Stimulated activated memory B cell treated with anti-CD40 and anti-IgM and Interleukin-4, amounts not matched to agents 10 μg/mL and 1 μg/mL and 100 μg/mL, for 72 hours (primary cell): ENCODE results near the gene TNP2.

Experiments used
- ATAC-seq: fragments of 150-1000 bp; cut with Tn5 transposase; 2 replicates; pipeline ENCODE4 v1.10.0; 2021
- H3K27ac Mint-ChIP-seq: one replicate; pipeline ENCODE4 v1.8.0; 2022; ENCODE audit warnings: mild to moderate bottlenecking, mixed read lengths
- H3K27me3 Mint-ChIP-seq: one replicate; pipeline ENCODE4 v1.8.0; 2022; ENCODE audit warnings: mixed read lengths
- H3K36me3 Mint-ChIP-seq: one replicate; pipeline ENCODE4 v1.8.0; 2022; ENCODE audit warnings: mixed read lengths
- H3K4me1 Mint-ChIP-seq: one replicate; pipeline ENCODE4 v1.8.0; 2022; ENCODE audit warnings: mixed read lengths
- H3K4me3 Mint-ChIP-seq: one replicate; pipeline ENCODE4 v1.8.0; 2022; ENCODE audit warnings: mild to moderate bottlenecking, moderate library complexity, mixed read lengths
- H3K9me3 Mint-ChIP-seq: one replicate; pipeline ENCODE4 v1.8.0; 2022; ENCODE audit warnings: mixed read lengths

Gene TNP2

DNA sequence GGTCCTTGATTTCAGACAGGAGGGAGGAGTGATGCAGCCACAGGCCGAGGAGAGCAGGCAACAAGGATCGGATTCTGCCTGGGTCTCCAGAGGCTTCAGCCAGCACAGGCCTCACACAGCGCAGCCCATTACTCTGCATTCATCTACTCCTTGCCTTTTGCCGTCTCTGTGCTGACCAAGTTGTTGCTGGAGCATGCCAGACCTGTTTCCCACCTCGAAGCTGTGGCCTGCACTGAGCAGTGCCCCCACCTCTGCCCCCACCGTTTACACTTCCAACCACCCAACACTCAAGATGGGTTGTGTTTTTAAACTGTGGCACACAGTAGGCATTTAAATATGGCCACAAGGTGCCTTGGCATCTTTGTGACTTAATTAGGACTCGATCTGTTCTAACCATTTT is 5.8 kb upstream of the TNP2 start:
- Mint-ChIP-seq H3K4me3 (no peak overlapping the region), H3K27ac (no peak overlapping the region), H3K9me3 (no peaks in the 10 kb centered on the region), H3K36me3 (no peaks in the 10 kb centered on the region), H3K4me1 (peaks cover 15% of the 10 kb centered on the region), H3K27me3 (no peaks in the 10 kb centered on the region)
- ATAC-seq, result no peak

DNA sequence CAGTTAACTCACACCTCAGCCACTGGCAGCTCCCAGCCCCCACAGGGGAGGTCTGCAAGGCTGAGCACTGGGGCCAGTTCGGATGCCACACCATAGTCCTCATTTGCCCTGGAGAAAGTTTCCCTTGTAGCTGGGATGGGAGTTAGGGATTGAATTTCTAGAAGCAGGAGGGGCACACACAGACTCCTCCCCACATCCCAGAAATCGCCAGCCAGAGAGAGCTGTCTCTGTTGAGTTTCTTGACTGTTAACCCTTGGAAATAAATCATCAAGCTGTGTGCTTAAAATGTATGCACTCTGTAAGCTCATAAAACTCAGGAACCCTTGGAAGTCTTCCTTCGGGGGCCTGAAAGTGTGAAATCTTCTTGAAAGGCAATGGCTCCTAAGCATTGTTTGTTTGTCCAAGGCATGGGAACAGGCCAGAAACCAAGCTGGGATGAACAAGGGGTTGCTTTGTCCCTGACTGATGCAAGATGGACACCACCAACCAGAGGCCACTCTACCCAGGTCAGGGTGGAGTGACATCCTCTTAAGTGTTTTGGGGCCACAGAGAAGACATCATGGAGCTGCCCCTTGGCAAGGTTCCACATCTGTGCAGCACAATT is 4.7 kb upstream of the TNP2 start:
- Mint-ChIP-seq H3K4me3 (no peak overlapping the region), H3K27ac (no peak overlapping the region), H3K9me3 (no peaks in the 10 kb centered on the region), H3K27me3 (no peaks in the 10 kb centered on the region), H3K36me3 (no peaks in the 10 kb centered on the region), H3K4me1 (peaks cover 3% of the 10 kb centered on the region)
- ATAC-seq, result no peak

GRCh38 chr16:11272921-11273720 is 4.0 kb upstream of the TNP2 start, which contains the start of gene PRM3:
Gene PRM3, minus strand, starts transcription at chr16:11273629. Its CDS starts 34 bp downstream, at chr16:11273595.
- no peaks in the 10 kb centered on the region for H3K27me3 Mint-ChIP-seq
- no peaks in the 10 kb centered on the region for H3K36me3 Mint-ChIP-seq
- no peak for ATAC-seq
- no peaks in the 10 kb centered on the region for H3K4me1 Mint-ChIP-seq
- no peak within 1 kb of the TSS for H3K27ac Mint-ChIP-seq
- no peaks in the 10 kb centered on the region for H3K9me3 Mint-ChIP-seq
- H3K4me3 Mint-ChIP-seq, result no peak within 1 kb of the TSS

DNA sequence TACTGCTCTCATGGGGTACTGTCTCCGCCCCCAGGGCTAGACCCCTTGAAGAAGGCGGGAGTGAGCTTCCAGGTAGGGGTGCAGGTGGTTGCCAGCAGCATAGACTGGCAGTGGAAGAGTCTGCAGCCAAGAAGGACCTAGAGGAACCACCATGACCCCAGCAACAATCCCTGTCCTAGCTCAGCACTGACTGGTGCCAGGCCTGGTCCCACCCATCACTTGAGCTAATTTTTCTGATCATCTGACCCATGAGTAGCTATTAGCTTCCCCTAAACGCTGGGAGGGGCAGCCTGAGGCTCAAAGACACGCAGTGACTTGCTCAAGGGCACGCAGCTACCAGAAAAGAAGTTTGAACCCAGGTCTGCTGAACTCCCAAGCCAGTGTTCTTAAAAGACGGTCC is 3.4 kb upstream of the TNP2 start:
- no peak for ATAC-seq
- H3K27me3 Mint-ChIP-seq, result no peaks in the 10 kb centered on the region
- no peaks in the 10 kb centered on the region for H3K36me3 Mint-ChIP-seq
- H3K9me3 Mint-ChIP-seq, result no peaks in the 10 kb centered on the region
- no peak overlapping the region for H3K27ac Mint-ChIP-seq
- H3K4me3 Mint-ChIP-seq, result no peak overlapping the region
- no peaks in the 10 kb centered on the region for H3K4me1 Mint-ChIP-seq

- no peak overlapping the region for H3K27ac Mint-ChIP-seq
- H3K27me3 Mint-ChIP-seq, result no peaks in the 10 kb centered on the region
- no peaks in the 10 kb centered on the region for H3K36me3 Mint-ChIP-seq
- no peaks in the 10 kb centered on the region for H3K4me1 Mint-ChIP-seq
- ATAC-seq, result no peak
- H3K9me3 Mint-ChIP-seq, result no peaks in the 10 kb centered on the region
- no peak overlapping the region for H3K4me3 Mint-ChIP-seq
Measured at GRCh38 chr16:11271610-11272009, 2.5 kb upstream of the TNP2 start.

DNA sequence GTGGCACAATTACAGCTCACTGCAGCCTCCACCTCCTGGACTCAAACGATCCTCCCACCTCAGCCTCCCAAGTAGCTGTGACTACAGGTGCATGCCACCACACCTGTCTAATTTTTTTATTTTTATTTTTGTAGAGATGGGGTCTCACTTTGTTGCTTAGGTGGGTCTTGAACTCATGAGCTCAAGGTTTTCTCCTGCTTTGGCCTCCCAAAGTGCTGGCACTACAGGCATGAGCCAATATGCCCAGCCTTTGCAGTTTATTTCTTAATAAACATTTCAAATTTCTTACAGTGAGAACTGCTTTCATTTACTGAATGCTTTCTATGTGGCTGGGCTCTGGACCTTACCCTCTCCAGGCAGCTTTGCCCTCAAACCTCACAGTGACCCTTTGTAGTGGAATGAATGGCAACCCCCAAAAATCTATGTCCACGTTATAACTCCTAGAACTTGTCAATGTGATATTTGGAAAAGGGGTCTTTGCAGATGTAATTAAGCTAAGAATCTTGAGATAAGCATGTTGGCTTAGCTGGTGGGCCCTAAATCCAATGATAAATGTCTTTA is 1.6 kb upstream of the TNP2 start:
- H3K27ac Mint-ChIP-seq, result no peak overlapping the region
- no peaks in the 10 kb centered on the region for H3K36me3 Mint-ChIP-seq
- ATAC-seq, result no peak
- H3K9me3 Mint-ChIP-seq, result no peaks in the 10 kb centered on the region
- no peaks in the 10 kb centered on the region for H3K27me3 Mint-ChIP-seq
- H3K4me1 Mint-ChIP-seq, result no peaks in the 10 kb centered on the region
- H3K4me3 Mint-ChIP-seq, result no peak overlapping the region

- no peaks in the 10 kb centered on the region for H3K9me3 Mint-ChIP-seq
- no peak overlapping the region for H3K27ac Mint-ChIP-seq
- H3K4me1 Mint-ChIP-seq, result peaks cover 21% of the 10 kb centered on the region
- H3K27me3 Mint-ChIP-seq, result no peaks in the 10 kb centered on the region
- H3K4me3 Mint-ChIP-seq, result no peak overlapping the region
- no peak for ATAC-seq
- no peaks in the 10 kb centered on the region for H3K36me3 Mint-ChIP-seq
Measured at GRCh38 chr16:11265124-11265523, 4.0 kb downstream of the TNP2 start.

- Mint-ChIP-seq H3K4me1 (peaks cover 21% of the 10 kb centered on the region), H3K36me3 (no peaks in the 10 kb centered on the region), H3K27me3 (no peaks in the 10 kb centered on the region), H3K27ac (peak overlapping the region; percentile 74), H3K4me3 (no peak overlapping the region), H3K9me3 (no peaks in the 10 kb centered on the region)
- peak; percentile 58 for ATAC-seq
Measured at GRCh38 chr16:11264155-11264832, 4.8 kb downstream of the TNP2 start.

- Mint-ChIP-seq H3K4me3 (no peak overlapping the region), H3K9me3 (no peaks in the 10 kb centered on the region), H3K4me1 (peaks cover 26% of the 10 kb centered on the region), H3K36me3 (no peaks in the 10 kb centered on the region), H3K27me3 (no peaks in the 10 kb centered on the region), H3K27ac (peak overlapping the region; percentile 74)
- peak; percentile 67 for ATAC-seq
Measured at GRCh38 chr16:11263737-11264136, 5.4 kb downstream of the TNP2 start.

GRCh38 chr16:11262915-11263314 is 6.2 kb downstream of the TNP2 start:
- peak overlapping the region; percentile 74 for H3K27ac Mint-ChIP-seq
- no peaks in the 10 kb centered on the region for H3K9me3 Mint-ChIP-seq
- no peaks in the 10 kb centered on the region for H3K27me3 Mint-ChIP-seq
- no peak overlapping the region for H3K4me3 Mint-ChIP-seq
- no peak for ATAC-seq
- H3K36me3 Mint-ChIP-seq, result no peaks in the 10 kb centered on the region
- H3K4me1 Mint-ChIP-seq, result peaks cover 34% of the 10 kb centered on the region

GRCh38 chr16:11260596-11260966 is 8.5 kb downstream of the TNP2 start:
- ATAC-seq, result no peak
- Mint-ChIP-seq H3K4me1 (peaks cover 44% of the 10 kb centered on the region), H3K9me3 (no peaks in the 10 kb centered on the region), H3K27me3 (no peaks in the 10 kb centered on the region), H3K27ac (peak overlapping the region; percentile 1), H3K36me3 (no peaks in the 10 kb centered on the region), H3K4me3 (no peak overlapping the region)

- no peaks in the 10 kb centered on the region for H3K9me3 Mint-ChIP-seq
- no peak for ATAC-seq
- no peak overlapping the region for H3K4me3 Mint-ChIP-seq
- H3K27me3 Mint-ChIP-seq, result no peaks in the 10 kb centered on the region
- peak overlapping the region; percentile 1 for H3K27ac Mint-ChIP-seq
- peaks cover 6% of the 10 kb centered on the region for H3K36me3 Mint-ChIP-seq
- H3K4me1 Mint-ChIP-seq, result peaks cover 43% of the 10 kb centered on the region
Measured at GRCh38 chr16:11259655-11260595, 9.2 kb downstream of the TNP2 start.

DNA sequence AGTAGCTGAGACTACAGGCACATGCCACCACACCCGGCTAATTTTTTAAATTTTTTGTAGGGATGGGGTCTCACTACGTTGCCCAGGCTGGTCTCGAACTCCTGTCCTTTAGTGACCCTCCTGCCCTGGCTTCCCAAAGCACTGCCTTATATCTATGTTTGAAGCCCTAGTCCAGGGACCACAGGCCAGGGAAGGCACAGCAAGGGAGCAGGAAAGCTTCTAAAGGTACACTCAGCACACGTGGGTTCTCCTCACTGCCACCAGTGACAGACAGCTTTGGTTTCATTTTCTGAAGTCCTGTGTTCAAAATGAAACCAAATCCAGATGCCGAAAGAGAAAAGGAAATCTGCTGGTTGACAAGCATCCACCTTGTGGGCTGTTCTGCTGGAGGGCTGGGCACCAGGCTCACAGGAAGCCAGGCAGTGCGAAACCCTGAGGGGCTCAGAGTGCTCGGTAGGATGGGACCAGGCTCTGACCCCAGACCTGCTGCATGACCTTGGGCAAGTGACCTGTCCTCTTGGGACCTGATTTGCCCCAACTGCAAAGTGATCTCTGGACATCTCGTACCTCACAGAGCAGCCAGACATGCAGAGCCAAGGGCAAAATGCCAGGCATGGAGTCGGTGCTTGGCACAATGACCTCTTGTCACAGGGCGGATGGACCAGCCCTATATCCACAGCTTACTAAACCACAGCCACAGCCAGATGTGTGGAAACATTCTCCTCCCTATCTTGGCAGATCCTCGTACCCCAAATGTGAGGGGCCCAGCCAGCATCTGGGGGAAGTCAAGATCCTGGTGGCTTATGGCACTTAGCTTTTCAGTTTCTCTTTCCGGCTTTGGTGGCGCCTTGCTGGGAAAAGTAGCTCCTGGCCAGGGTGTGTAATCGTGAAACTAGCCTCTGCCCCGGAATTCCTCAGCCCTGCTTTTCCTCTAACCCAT is 10.3 kb downstream of the TNP2 start:
- Mint-ChIP-seq H3K4me1 (peaks cover 34% of the 10 kb centered on the region), H3K36me3 (peaks cover 17% of the 10 kb centered on the region), H3K4me3 (peak overlapping the region; percentile 42), H3K27me3 (no peaks in the 10 kb centered on the region), H3K9me3 (no peaks in the 10 kb centered on the region), H3K27ac (peak overlapping the region; percentile 1)
- no peak for ATAC-seq
